HG02571 (cell line): ENCODE results near the gene JMJD4.
"Not testable (repeated sequence)": the region's sequence is repeated elsewhere in the genome, so short reads cannot be mapped to it uniquely, and the experiment has no call there.

Source experiments
- ATAC-seq: cut with Tn5 transposase; IDR thresholded peaks from one replicate; pipeline ENCODE4 v1.9.1; 2021; ENCODE audit warnings: mild to moderate bottlenecking, moderate library complexity; ENCODE audit not compliant: unreplicated experiment

JMJD4 gene

DNA sequence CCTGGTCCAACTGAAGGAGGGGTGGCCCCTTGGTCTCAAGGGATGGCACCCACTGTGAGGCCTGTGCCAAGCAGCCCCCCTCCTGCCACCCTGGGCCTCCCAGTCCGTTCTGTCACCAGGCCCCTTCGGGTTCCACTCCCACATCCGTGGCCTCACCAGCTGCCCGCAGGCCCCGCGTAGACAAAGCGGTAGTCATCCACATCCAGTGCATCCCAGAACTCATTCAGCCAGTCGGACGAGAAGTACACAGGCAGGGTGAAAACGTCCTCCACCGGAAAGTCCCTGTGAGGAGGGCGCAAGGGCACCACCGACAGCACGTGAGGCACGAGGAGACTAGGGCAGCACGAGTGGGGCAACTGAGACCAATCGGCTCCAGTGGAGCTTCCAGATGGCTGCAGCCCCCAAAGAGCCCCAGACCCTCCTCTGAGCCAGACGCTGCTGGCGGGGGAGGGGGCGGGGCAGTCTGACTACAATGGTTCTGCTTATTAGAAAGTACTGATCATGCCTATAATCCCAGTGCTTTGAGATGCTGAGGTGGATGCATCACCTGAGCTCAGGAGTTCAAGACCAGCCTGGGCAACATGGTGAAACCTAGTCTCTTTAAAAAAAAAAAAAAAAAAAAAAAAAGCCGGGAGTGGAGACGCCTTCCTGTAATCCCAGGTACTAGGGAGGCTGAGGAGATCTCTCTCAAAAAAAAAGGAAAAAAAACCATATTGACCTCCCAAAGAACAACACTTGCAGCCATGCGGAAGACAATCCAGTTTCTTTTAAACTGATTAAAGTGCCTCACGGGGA lies 1.2 kb downstream of the JMJD4 start:
- no peak for ATAC-seq

DNA sequence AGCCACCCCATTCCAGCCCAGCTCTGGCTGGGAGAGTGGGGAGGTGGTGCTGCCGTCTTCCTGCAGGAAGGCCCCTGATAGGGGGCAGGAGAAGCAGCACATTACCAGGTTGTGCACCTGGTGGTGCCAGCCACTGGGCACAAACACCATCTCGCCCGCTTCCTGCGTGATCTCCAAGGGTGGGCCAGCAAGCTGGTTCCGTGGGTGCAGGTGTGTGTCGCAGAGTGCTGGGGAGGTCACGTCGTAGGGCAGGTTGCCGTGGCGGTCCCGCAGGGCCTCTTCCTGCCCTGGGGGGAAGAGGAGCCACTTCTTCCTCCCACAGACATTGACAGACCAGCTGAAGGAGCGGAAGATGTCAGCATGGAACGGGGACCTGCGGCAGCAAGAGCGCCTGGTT lies 1.8 kb downstream of the JMJD4 start:
- no peak for ATAC-seq

DNA sequence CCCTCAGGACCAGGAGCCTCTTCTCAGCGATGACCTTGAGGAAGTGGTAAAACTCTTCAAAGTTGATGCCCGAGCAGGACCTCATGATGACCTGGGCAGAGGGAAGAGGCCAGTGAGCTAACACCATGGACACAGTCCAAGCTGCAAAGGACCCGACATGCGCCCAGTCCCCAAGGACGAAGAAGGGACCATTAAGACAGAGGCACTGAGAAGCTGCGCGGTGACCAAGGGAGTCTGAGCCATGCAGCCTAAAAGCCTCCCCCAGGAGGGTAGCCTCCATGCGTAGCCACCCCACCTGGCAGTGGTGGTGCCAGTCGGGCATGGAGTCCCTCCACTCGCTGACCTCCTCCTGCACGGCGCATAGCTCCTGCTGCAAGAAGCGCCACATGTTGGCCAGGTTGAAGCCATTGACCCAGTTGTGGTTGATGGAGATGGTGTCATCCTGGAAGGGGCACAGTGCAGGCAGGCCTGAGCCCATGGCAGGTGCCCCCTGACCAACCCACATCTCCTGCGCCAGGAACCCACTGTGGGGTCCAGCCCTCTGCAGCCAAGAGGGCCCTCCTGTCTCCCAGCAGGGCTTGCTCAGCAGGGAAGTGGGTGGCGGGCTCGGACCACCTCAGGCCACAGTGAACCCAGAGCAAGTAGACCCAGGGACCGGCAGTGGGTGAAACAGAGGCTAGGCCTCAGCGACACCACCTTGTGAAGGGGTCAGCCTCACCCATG lies 2.4 kb downstream of the JMJD4 start:
- no peak for ATAC-seq

DNA sequence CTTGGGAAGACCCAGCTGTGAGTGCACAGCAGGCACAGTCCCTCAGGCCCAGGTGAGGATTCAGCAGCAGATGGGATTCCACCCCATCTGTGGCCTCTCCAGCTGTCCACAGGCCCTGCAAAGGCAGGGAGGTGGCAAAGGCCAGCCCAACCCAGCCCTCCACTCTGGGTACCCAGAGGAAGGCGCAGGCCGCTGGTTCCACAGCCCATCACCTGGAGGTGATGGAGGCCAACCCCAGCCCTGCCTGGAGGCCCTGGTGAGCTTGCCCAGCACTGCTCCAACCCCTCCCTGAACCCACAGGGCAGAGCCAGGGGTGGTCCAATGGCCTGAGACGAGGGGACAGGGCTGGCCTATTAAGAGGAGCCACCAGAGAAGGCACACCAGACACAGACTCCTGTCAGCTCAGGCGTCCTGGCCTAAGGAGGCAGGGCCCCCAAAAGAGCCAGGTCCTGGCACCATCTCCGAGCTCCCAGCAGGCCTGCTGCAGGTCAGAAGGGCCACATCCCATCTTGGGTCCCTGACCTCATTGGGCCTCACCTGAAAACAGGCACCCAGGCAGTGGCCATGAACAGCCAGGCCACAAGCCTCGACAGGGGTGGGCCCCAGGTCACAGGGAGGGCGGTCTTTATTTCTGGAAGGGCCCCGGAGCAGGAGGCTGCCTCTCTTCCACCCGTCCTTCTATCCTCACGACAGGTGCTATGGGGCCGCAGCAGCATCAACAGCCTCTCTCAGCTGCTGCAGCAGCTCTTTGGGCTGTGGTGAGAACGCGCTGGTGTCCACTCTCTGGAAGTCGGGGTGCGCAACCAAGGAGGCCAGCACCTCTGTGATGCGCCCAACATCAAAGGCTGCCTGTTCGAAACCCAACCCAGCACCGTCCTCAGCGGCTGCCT lies 3.2 kb downstream of the JMJD4 start:
- no peak for ATAC-seq

DNA sequence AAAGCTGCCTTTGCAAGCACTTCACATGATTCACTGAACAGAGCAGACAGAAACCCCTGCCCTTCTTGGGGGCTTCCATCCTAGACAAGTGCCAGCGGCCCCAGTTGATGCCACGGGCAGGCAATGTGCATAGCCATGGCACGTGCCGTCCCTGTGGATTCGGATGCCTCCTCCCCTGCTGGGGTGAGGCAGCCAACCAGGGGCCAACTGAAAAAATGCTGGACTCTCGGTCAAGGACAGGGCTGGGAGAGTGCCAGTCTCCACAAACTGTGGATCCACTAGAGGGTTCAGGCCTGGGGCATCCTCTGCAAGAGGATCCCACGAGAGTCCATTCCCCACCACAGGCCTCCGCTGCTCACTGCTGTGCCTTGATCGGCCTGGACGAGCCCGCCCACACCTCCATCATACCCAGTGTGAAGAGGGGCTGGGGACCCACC lies 3.8 kb downstream of the JMJD4 start:
- ATAC-seq = no peak

DNA sequence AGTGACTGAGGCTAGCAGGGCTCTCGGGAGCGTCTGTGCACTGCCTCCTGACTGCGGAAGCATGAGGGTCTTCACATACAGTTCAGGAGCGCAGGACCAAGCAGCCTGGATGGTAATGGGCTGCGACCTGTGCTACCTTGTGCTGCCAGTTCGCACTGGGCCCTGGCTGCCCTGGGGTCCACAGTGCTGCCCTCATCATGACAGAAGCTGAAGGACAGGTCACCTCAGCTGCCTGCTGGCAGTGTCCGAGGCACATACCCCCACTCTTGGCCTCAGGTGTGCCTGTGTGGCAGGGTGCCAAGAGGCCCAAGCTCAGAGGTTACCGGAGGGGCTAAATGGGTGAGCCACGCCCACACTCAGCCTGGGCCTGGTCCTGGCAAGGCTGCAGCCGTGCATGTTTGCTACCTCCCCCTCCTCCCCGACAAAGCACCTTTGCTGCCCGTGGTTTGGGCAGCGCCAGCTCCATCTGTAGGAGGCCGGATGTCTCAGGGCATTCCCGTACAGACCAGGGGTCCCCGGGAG lies 4.4 kb downstream of the JMJD4 start:
- no peak for ATAC-seq

DNA sequence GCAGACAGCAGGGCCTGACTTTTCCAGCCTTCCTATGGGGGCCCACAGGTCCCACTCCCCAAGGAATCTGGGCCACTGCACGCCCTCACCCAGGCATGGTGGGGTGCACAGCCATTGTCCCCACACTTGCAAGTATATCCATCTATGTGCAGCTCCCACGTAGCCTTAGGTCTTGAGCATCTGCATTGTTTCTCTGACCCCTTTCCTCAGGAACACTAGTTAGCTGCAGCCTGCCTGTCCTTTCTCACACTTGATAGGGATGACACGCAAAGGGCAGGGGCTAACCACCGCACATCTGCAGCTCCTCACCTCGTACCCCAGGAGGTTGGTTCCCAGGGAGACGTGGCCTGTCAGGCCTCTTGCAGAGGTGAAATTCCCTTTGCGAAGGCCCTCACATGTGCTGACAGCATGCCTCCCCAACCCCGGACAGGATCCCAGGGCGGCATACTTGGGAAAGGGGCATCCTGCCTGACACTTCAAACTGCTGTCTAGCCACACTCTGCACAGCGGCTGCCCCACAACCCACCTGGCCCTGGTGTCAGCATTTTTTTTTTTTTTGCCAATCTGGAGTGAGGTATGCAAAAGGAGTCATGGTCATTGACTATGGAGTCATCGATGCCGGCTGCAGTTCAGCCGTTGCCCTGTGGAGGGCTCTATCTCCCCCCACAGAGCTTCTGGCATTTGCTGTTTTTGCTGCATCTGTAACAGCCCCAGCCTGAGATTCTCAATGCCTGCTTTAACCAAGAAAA lies 5.0 kb downstream of the JMJD4 start:
- ATAC-seq = no peak

DNA sequence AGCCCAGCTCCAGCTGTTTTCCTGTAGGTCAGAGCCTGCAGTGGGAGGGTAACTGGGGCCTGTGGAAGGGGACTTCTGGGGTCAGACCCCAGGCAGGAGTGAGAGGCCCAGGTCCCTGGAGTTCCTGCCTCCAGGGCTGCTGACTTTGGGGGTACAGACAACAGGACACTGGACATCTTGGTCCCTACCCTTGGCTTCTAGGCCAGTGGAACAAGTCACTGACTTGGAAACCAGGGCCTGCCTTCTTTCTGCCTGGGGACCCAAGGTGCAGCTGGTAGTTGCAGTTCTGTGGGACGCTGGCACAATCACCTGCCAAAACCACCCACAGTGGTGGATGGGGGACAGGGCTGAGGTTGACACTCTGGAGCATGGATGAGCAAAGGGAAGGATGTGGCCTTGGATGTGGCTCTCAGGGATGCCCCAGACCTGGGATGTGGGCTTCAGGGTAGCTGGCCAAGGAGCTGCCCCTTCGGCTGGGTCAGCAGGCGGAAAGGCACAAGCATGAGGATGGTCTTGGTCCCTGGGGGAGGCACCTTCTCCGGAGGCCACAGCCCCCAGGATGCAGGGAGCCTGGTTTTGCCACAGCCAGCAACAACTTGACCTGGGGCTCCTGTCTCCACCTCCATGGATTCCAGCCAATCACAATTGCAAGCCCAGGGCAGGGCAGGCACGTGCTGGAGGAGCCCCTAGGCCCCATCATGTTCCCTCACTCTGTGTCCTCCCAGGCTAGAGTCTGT lies 5.8 kb downstream of the JMJD4 start:
- ATAC-seq = no peak

DNA sequence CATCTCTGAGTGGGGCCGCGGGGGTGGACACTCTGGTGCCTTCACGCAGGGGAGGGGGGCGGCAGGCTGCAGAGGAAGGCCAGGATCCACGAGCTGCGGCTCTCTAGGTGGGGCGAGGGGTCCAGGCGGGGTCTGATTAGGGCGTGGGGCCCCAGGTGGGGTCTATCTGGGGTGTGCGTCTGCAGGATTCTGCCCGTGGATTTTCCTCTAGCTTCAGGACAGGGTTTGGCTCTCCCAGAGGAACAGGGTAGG lies 6.3 kb downstream of the JMJD4 start:
- ATAC-seq = no peak

DNA sequence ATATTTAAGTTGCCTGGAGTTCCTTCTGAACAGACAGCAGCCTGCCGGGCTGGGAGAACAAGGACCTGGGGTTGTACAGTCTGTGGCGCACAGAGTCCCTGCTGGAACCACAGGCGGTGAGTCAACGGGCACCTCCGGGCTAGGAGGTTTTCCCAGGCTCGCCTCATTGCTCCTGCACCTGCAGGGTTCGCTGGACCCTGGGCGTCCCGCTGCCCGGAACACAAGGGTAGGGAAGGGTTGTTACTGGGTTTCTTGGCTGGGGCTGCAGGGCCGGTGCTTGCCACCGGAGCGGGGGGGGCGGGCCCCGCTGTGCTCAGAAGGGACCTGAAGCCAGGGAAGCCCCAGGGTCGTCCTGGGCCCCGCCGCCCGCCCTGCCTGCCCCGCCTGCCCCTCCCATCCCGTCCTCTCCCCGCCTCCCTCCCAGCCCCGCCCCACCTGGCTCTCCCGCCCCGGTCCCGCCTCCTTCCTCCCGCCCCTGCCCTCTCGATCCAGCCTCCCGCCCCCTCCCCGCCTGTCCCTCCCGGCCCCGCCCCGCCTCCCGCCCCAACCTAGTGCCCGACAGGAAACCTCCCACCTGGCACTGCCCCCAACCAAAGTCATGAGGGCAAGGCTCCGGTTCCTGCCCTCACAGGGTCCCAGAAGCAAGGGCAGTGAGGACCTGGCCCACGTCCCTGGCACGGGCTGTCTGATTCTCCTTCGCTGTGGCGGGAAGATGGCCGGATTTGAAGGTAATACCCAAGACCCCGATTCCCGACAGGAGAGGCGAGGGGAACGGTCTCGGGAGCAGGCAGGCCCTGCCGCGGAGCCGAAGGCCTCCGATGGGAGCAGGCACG lies 6.8 kb downstream of the JMJD4 start:
- ATAC-seq = peak; percentile 42

DNA sequence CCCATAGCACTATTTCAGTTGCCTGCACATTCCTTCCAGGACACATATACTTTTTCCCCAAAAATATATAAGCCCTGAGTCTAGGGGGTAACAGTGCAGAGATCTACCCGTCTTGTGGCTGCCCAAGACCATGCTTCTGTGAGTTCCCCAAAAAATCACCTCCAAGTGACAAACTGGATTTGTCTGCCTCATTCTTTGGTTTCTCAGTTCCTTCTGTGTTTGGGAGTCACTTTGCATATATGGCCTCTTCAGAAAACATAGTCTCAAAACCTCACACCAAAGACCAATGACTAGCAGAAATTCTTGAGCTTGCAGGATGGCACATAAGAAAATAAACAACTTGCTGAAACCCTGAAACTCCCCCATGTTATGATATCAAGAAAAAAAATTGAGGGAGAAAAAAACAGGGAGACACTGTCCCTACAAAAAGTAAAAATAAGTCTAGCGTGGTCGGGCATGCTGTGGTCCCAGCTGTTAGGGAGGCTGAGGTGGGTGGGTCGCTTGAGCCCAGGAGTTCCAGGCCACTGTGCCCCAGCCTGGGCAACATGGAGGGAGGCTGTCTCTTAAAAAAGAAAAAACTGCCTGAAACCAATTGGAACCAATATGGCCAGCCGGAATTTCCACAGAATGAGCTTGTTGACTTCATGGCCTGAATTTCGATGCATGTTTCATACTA lies 8.0 kb downstream of the JMJD4 start:
- no peak for ATAC-seq

DNA sequence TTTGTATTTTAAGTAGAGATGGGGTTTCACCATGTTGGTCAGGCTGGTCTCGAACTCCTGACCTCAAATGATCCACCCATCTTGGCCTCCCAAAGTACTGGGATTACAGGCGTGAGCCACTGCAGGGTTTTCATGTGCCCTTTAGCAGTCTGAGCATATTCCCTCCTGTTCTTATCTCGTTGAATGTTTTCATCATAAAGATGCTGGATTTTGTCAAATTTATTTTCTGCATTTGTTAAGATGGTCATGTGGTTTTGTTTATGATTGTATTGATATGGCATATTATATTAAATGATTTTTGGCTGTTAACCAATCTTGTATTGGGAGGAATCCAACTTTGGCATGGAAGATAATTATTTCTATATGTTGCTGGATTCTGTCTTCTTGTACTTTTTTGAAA lies 8.8 kb downstream of the JMJD4 start:
- no peak for ATAC-seq

DNA sequence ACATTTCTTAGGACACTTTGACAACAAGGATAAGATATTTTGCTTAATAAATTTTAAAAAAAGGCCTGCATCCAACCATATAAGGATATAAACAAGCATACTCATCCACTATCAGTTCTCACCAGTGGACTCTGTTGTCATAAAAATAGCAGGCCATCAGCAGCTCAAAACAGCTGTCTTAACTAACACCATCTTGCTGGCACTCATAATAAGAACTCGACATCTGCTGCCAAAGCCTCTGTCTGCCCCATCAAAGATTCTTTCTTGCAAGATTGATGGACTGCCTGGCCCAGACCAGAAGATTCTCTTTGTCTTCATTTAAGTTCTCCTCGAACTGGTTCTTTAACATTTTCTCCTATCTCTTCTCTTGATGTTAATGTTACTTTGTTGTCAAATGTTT lies 10.1 kb downstream of the JMJD4 start:
- ATAC-seq = no peak

DNA sequence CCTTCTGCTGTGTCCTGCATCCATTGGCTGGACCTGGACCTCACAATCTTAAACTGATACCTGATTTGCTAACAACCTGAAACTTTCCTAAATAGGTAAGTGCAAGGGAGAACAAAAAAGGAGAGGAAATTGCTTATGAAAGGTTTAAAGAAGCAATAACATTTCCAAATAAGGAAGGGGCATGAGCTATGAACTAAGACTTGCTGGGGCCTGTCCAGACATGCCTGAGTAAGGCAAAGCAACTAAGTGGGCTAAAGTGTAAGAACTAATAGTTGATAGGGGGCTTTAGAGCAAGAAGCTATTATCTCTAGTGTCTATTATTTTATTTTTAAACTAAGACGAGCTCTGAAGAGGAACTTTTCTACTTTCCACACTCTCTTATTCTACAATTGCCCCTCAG lies 11.6 kb downstream of the JMJD4 start:
- ATAC-seq = no peak

DNA sequence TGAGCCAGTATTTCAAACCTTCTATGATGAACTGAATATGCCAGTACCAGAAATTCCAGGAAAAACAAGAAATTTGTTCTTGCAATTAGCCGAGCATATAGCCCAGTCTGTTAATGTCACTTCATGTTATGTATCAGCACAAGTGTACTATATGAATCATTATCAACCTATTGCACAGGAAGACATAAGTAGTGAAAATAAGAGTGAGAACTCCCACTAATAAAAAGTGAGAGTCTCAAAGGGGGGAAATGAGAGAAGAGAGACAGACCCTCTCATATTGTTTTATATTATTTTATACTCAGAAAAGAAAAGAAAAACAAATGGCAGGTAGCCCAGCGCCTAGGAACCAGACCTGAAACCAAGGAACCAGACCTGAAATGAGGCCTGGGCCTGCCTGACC lies 16.2 kb downstream of the JMJD4 start:
- no peak for ATAC-seq

DNA sequence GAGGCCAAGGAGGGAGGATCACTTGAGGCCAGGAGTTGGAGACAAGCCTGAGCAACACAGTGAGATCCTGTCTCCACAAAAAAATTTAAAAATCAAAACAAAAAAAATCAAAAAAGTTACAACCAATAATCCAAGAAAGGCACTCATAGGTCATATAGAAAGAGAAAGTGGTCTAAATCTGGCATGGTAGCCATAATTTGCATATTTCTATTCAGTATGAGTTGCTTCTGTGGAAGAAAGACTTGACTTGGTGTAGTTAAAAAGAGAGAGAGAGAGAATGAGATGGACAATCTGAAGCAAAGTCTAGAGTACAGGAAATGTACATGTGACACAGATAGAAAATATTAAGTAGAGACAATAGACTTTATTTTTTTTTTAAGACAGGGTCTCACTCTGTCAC lies 22.5 kb downstream of the JMJD4 start:
- ATAC-seq = no peak

DNA sequence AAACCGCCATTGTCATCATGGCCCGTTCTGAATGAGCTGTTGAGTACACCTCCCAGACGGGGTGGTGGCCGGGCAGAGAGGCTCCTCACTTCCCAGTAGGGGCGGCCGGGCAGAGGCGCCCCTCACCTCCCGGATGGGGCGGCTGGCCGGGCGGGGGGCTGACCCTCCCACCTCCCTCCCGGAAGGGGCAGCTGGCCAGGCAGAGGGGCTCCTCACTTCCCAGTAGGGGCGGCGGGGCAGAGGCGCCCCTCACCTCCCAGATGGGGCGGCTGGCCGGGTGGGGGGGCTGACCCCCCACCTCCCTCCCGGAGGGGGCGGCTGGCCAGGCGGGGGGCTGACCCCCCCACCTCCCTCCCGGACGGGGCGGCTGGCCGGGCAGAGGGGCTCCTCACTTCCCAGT lies 24.6 kb downstream of the JMJD4 start:
- ATAC-seq = not testable (repeated sequence)

DNA sequence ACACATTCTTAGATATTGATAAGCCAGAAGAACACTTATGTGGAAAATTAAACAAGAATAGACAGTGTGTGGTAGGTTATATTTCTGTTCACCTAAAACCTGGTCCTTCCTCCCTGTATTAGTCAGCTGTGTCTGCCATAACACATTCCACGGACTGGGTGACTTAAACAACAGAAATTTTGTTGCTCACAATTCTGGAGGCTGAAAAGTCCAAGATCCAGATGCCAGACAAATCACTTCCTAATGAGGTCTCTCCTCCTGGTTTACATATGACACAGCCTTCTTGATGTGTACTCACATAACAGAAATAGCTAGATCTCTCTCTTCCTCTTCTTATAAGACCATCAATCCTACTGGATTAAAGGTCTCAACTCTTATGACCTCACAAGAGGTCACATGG lies 25.7 kb downstream of the JMJD4 start:
- ATAC-seq = no peak

DNA sequence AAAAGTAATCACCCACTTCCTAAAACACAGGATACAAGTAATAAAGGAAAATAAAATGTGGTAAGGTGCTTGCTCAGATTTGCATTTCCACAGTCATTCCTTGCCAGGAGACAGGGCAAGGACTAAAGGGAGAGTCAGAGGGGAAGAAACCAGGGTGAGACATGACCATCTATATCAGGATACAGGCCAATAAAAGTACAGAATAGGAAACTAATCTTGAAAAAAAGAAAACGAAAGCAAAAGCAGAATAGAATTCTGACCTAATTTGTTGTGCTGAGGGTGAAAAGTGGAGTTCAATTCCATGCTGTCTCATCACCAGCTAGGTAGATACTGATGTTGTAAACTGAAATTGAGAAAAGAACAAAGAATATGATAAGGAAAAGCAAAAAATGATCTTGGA lies 27.3 kb downstream of the JMJD4 start:
- no peak for ATAC-seq
